GM06990 (cell line): ENCODE data around the gene FAH.

Experiments used
- DNase-seq: peaks from one replicate; pipeline ENCODE4 v3.0.0-alpha.2; 2011; ENCODE audit not compliant: insufficient read length; ENCODE audit errors: extremely low read depth
- H3K27me3 ChIP-seq: replicated peaks from 2 replicates; pipeline ENCODE4 v1.6.0; 2011; ENCODE audit warnings: low read length; ENCODE audit not compliant: control insufficient read depth, insufficient read depth
- H3K36me3 ChIP-seq: 2 replicates; pipeline ENCODE4 v1.5.1; 2011; ENCODE audit warnings: low read length; ENCODE audit not compliant: control insufficient read depth, insufficient read depth
- H3K4me3 ChIP-seq: replicated peaks from 2 replicates; pipeline ENCODE4 v1.5.1; 2011; ENCODE audit warnings: low read depth, mild to moderate bottlenecking, control low read depth, low read length
- CTCF ChIP-seq: IDR thresholded peaks from 2 replicates; pipeline ENCODE4 v1.5.1; 2011; ENCODE audit warnings: low read length, control low read depth, mild to moderate bottlenecking, inconsistent platforms; ENCODE audit not compliant: insufficient read depth, poor library complexity, severe bottlenecking

FAH gene

GRCh38 chr15:80216141-80216540 is 63.3 kb downstream of the FAH start:
- DNase-seq = no peak
- no peak for TF ChIP-seq CTCF
- H3K27me3 ChIP-seq = no peaks in the 10 kb centered on the region
- H3K4me3 ChIP-seq = no peak overlapping the region
- no peaks in the 10 kb centered on the region for H3K36me3 ChIP-seq

- TF ChIP-seq CTCF = no peak
- DNase-seq = no peak
- Histone ChIP-seq H3K36me3 (no peaks in the 10 kb centered on the region), H3K27me3 (no peaks in the 10 kb centered on the region), H3K4me3 (no peak overlapping the region)
Measured at GRCh38 chr15:80216911-80217310, 64.1 kb downstream of the FAH start.

- Histone ChIP-seq H3K4me3 (no peak overlapping the region), H3K36me3 (no peaks in the 10 kb centered on the region), H3K27me3 (no peaks in the 10 kb centered on the region)
- DNase-seq = no peak
- TF ChIP-seq CTCF = no peak
Measured at GRCh38 chr15:80217327-80217900, 64.6 kb downstream of the FAH start.

GRCh38 chr15:80219955-80220354 is 67.2 kb downstream of the FAH start:
- no peak for TF ChIP-seq CTCF
- Histone ChIP-seq H3K36me3 (no peaks in the 10 kb centered on the region), H3K27me3 (no peaks in the 10 kb centered on the region; the same call in 1 of the 2 replicates), H3K4me3 (no peak overlapping the region)
- DNase-seq = no peak

GRCh38 chr15:80228959-80229610 is 76.3 kb downstream of the FAH start:
- H3K36me3 ChIP-seq = no peaks in the 10 kb centered on the region
- H3K4me3 ChIP-seq = no peak overlapping the region
- TF ChIP-seq CTCF = no peak
- peaks cover 4% of the 10 kb centered on the region for H3K27me3 ChIP-seq
- no peak for DNase-seq
